Mammary epithelial cell (primary cell): ENCODE data around the gene PLAC9.

Source experiments
- EZH2 ChIP-seq: IDR thresholded peaks from 2 replicates; pipeline ENCODE4 v1.6.1; 2012; ENCODE audit warnings: low read length, inconsistent platforms, borderline replicate concordance
- TF ChIP-seq, protein P1 (sequence below), 2 donors: IDR thresholded peaks in 1 of 2; conservative IDR thresholded peaks in 1 of 2; 2 replicates each; pipeline ENCODE4 v1.5.1; 2011 to 2012; ENCODE audit warnings: inconsistent platforms in 2 of 2, low read length in 2 of 2, mild to moderate bottlenecking in 2 of 2, control low read depth in 1 of 2, low read depth in 1 of 2; ENCODE audit not compliant: insufficient read depth in 1 of 2; ENCODE audit errors: extremely low read depth in 1 of 2

DNA sequence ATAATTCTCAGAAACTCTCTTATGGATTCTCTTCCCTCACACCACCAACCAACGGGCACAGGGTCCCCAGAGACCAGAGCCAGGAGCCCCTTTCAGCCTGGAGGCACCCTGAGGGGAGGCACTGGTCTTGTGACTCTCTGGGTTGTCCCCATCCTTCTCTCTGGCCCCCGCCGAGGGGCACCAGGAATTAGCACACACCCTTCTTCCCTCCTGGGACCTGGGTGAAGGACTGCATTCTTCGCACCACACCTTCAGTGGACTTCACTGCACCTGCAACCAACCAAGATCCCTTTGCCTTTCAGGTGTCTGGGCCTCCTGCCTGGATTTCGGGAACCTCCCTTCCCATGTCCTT is 22.1 kb downstream of the PLAC9 start:
- TF ChIP-seq, protein P1, sequence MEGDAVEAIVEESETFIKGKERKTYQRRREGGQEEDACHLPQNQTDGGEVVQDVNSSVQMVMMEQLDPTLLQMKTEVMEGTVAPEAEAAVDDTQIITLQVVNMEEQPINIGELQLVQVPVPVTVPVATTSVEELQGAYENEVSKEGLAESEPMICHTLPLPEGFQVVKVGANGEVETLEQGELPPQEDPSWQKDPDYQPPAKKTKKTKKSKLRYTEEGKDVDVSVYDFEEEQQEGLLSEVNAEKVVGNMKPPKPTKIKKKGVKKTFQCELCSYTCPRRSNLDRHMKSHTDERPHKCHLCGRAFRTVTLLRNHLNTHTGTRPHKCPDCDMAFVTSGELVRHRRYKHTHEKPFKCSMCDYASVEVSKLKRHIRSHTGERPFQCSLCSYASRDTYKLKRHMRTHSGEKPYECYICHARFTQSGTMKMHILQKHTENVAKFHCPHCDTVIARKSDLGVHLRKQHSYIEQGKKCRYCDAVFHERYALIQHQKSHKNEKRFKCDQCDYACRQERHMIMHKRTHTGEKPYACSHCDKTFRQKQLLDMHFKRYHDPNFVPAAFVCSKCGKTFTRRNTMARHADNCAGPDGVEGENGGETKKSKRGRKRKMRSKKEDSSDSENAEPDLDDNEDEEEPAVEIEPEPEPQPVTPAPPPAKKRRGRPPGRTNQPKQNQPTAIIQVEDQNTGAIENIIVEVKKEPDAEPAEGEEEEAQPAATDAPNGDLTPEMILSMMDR (conservative IDR thresholded peaks at IDR 0.05 in 1 of 2, IDR thresholded peaks at IDR 0.05 in 1 of 2; ENCODE audit: extremely low read depth in 1 of 2, insufficient read depth in 1 of 2, low read depth in 1 of 2, low read length in 2 of 2): no peak
- no peak for TF ChIP-seq EZH2
